ENCODE measurements around the gene R3HDM1. TPM values are rescaled to one million over a fixed set of nuclear protein-coding genes. Genes with fewer than 3 reads are reported as not detected.

R3HDM1 gene
- total and polyA plus RNA-seq, 8 donors, result 22.2 to 42.2 (median 37.8) TPM

DNA sequence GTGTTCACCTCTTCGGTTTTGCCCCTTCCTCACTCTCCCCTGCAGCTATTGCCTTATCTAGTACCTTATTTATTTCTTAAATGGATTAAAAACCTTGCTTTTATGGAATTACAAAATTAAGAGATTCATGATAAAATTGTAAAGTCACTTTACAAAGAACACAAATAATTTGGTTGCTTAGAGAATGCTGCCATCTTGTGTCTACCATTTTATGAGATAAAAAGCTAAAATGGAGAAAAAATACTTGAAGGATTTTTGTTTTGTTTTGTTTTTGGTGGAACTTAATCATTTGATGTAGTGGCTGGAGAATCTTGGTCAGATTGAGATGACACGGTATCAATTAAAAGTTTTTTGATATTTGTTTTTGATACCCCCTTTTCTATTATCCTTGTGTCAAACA, 69.6 kb downstream of the R3HDM1 start:
- TF ChIP-seq, protein P1, sequence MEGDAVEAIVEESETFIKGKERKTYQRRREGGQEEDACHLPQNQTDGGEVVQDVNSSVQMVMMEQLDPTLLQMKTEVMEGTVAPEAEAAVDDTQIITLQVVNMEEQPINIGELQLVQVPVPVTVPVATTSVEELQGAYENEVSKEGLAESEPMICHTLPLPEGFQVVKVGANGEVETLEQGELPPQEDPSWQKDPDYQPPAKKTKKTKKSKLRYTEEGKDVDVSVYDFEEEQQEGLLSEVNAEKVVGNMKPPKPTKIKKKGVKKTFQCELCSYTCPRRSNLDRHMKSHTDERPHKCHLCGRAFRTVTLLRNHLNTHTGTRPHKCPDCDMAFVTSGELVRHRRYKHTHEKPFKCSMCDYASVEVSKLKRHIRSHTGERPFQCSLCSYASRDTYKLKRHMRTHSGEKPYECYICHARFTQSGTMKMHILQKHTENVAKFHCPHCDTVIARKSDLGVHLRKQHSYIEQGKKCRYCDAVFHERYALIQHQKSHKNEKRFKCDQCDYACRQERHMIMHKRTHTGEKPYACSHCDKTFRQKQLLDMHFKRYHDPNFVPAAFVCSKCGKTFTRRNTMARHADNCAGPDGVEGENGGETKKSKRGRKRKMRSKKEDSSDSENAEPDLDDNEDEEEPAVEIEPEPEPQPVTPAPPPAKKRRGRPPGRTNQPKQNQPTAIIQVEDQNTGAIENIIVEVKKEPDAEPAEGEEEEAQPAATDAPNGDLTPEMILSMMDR (IDR thresholded peaks at IDR 0.05), result no peak
- ATAC-seq (no peak), DNase-seq (peak in 1 of 4 donors; percentile 8)
- H3K36me3 ChIP-seq, result peaks cover 0 to 35% of the 10 kb centered on the region in 2 donors
- H3K9me3 ChIP-seq, result no peaks in the 10 kb centered on the region
- no peak overlapping the region for H3K27ac ChIP-seq
- H3K4me1 ChIP-seq, result no peaks in the 10 kb centered on the region
- intact Hi-C loops (cut with DNase I), result no loop called here
- H3K27me3 ChIP-seq, result no peaks in the 10 kb centered on the region
- H3K4me3 ChIP-seq, result no peak overlapping the region

- intact Hi-C loops (cut with DNase I), result no loop called here
- peaks cover 0 to 45% of the 10 kb centered on the region in 2 donors for H3K36me3 ChIP-seq
- no peak for ATAC-seq
- no peaks in the 10 kb centered on the region for H3K27me3 ChIP-seq
- TF ChIP-seq, protein P1 (IDR thresholded peaks at IDR 0.05), result no peak
- no peak overlapping the region for H3K27ac ChIP-seq
- no peaks in the 10 kb centered on the region for H3K4me1 ChIP-seq
- H3K9me3 ChIP-seq, result no peaks in the 10 kb centered on the region
- H3K4me3 ChIP-seq, result no peak overlapping the region
- DNase-seq, result no peak
Observed at GRCh38 chr2:135603543-135603942, 72.3 kb downstream of the R3HDM1 start.

GRCh38 chr2:135607561-135607960, 76.3 kb downstream of the R3HDM1 start:
- no peaks in the 10 kb centered on the region for H3K4me1 ChIP-seq
- peak in 1 of 4 donors; percentile 2 for DNase-seq
- intact Hi-C loops (cut with DNase I), result no loop called here
- TF ChIP-seq, protein P1 (IDR thresholded peaks at IDR 0.05), result no peak
- no peaks in the 10 kb centered on the region for H3K9me3 ChIP-seq
- no peak overlapping the region for H3K4me3 ChIP-seq
- H3K36me3 ChIP-seq, result peaks cover 0 to 42% of the 10 kb centered on the region in 2 donors
- no peaks in the 10 kb centered on the region for H3K27me3 ChIP-seq
- ATAC-seq, result no peak
- H3K27ac ChIP-seq, result no peak overlapping the region

GRCh38 chr2:135612319-135612718, 81.0 kb downstream of the R3HDM1 start:
- DNase-seq (no peak), ATAC-seq (no peak)
- Histone ChIP-seq H3K27ac (no peak overlapping the region), H3K36me3 (peaks cover 0 to 3% of the 10 kb centered on the region in 2 donors), H3K27me3 (no peaks in the 10 kb centered on the region), H3K4me3 (no peak overlapping the region), H3K4me1 (no peaks in the 10 kb centered on the region), H3K9me3 (no peaks in the 10 kb centered on the region)
- intact Hi-C loops (cut with DNase I), result no loop called here
- TF ChIP-seq, protein P1 (IDR thresholded peaks at IDR 0.05), result no peak

GRCh38 chr2:135615404-135615803, 84.1 kb downstream of the R3HDM1 start:
- Histone ChIP-seq H3K4me3 (no peak overlapping the region), H3K36me3 (no peaks in the 10 kb centered on the region), H3K27me3 (no peaks in the 10 kb centered on the region), H3K9me3 (no peaks in the 10 kb centered on the region), H3K4me1 (no peaks in the 10 kb centered on the region), H3K27ac (no peak overlapping the region)
- ATAC-seq (no peak), DNase-seq (no peak)
- TF ChIP-seq, protein P1 (IDR thresholded peaks at IDR 0.05), result no peak
- intact Hi-C loops (cut with DNase I), result no loop called here
